ENCODE data around the gene PHACTR1.
"Not testable (repeated sequence)": the region's sequence is repeated elsewhere in the genome, so short reads cannot be mapped to it uniquely, and the experiment has no call there.

Gene PHACTR1

GRCh38 chr6:12916006-12916405, 199.4 kb downstream of the PHACTR1 start:
- no peak for DNase-seq

- no peak for DNase-seq
Observed at GRCh38 chr6:12916420-12917136, 200.0 kb downstream of the PHACTR1 start.

GRCh38 chr6:12921467-12921866, 204.9 kb downstream of the PHACTR1 start:
- no peak for DNase-seq

- DNase-seq: no peak
Observed at GRCh38 chr6:12923644-12924235, 207.2 kb downstream of the PHACTR1 start.

GRCh38 chr6:12924911-12925310, 208.3 kb downstream of the PHACTR1 start:
- DNase-seq: no peak

- DNase-seq: no peak
Observed at GRCh38 chr6:12927746-12928145, 211.2 kb downstream of the PHACTR1 start.

GRCh38 chr6:12929678-12930077, 213.1 kb downstream of the PHACTR1 start:
- DNase-seq: no peak

- no peak for DNase-seq
Observed at GRCh38 chr6:12931639-12932038, 215.1 kb downstream of the PHACTR1 start.

GRCh38 chr6:12935637-12936036, 219.1 kb downstream of the PHACTR1 start:
- DNase-seq: no peak

GRCh38 chr6:12937971-12938370, 221.4 kb downstream of the PHACTR1 start:
- DNase-seq: no peak

- no peak for DNase-seq
Observed at GRCh38 chr6:12939314-12939713, 222.7 kb downstream of the PHACTR1 start.

- peak; percentile 17 for DNase-seq
Observed at GRCh38 chr6:12941422-12941821, 224.9 kb downstream of the PHACTR1 start.

GRCh38 chr6:12943549-12943948, 227.0 kb downstream of the PHACTR1 start:
- no peak for DNase-seq

GRCh38 chr6:12944001-12944400, 227.4 kb downstream of the PHACTR1 start:
- DNase-seq: no peak

GRCh38 chr6:12944528-12944927, 228.0 kb downstream of the PHACTR1 start:
- not testable (repeated sequence) for DNase-seq

- no peak for DNase-seq
Observed at GRCh38 chr6:12947151-12947871, 230.7 kb downstream of the PHACTR1 start.

GRCh38 chr6:12947967-12948366, 231.4 kb downstream of the PHACTR1 start:
- no peak for DNase-seq

- peak; percentile 32 for DNase-seq
Observed at GRCh38 chr6:12950976-12951375, 234.4 kb downstream of the PHACTR1 start.

- no peak for DNase-seq
Observed at GRCh38 chr6:12951415-12951814, 234.8 kb downstream of the PHACTR1 start.

GRCh38 chr6:12952318-12952717, 235.8 kb downstream of the PHACTR1 start:
- DNase-seq: no peak

- DNase-seq: no peak
Observed at GRCh38 chr6:12955956-12956355, 239.4 kb downstream of the PHACTR1 start.

GRCh38 chr6:12956991-12957320, 240.4 kb downstream of the PHACTR1 start:
- DNase-seq: no peak

- DNase-seq: peak; percentile 23
Observed at GRCh38 chr6:12957321-12958051, 240.9 kb downstream of the PHACTR1 start.
